Measurements from ENCODE around the gene BNC1. TPM values are rescaled to one million over a fixed set of nuclear protein-coding genes. Genes with fewer than 3 reads are reported as not detected.

BNC1 gene
- polyA plus RNA-seq, 1 of the 3 experiments (the other 2 are of a cell fraction) = not detected

DNA sequence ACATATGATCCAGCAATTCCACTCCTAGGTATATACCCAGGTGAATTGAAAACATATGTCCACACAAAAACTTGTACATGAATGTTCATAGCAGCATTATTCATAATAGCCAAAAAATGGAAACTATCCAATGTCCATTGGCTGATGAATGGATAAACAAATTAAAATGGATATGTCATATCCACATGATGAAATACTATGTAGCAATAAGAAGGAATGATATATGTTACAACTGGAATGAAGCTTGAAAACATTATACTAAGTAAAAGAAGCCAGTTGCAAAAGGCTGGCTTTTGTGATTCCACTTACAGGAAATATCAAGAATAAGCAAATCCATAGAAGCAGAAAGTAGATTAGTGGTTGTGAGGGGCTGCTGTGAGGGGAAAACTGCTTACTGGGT is 33.7 kb downstream of the BNC1 start:
- DNase-seq = no peak
- CTCF ChIA-PET = interaction anchor here (6.2 to 6.5 kb wide), 2 partner anchors 187 to 310 kb away, joined by 69 to 79 read pairs; no protein-coding TSS in a partner anchor
- H4K20me1 ChIP-seq (ENCODE audit: insufficient read depth) = no peaks in the 10 kb centered on the region

DNA sequence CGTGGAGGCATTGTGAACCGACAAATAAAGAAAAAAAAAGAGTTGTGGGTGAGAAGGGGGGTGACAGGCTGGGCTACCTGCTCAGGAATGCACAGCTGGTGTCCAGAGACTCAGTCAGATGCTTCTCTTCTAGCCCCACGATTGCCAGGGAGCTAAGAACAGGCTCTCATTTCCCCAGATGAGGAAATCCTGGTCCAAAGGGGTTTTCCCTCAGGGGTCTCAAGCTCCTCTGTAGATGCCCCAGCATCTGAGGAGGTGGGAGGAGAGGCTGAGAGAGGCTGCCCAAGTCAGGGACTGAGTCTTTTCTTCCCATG is 35.5 kb downstream of the BNC1 start:
- Histone ChIP-seq H3K4me1 (ENCODE audit: control insufficient read depth in 1 of 2, insufficient read depth in 2 of 2, low read depth in 1 of 2, low read length in 1 of 2) (peaks cover 0 to 2% of the 10 kb centered on the region in 2 experiments; a peak in 1 of 4 replicates), H4K20me1 (ENCODE audit: insufficient read depth) (no peaks in the 10 kb centered on the region), H3K4me3 (ENCODE audit: low read depth in 2 of 2, low read length in 1 of 2) (no peak overlapping the region), H3K79me2 (ENCODE audit: insufficient read depth) (no peaks in the 10 kb centered on the region), H3K9ac (no peak overlapping the region), H3K4me2 (no peak overlapping the region), H3F3A (replicated peaks; ENCODE audit: insufficient read depth) (no peaks in the 10 kb centered on the region), H3K36me3 (replicated peaks in 1 of 2; ENCODE audit: control insufficient read depth in 1 of 2, insufficient read depth in 2 of 2, low read length in 1 of 2) (no peaks in the 10 kb centered on the region), H3K27me3 (ENCODE audit: insufficient read depth) (peaks cover 23% of the 10 kb centered on the region), H3K27ac (ENCODE audit: low read depth in 2 of 2, low read length in 1 of 2) (no peak overlapping the region), H2AFZ (ENCODE audit: low read depth) (no peak overlapping the region), H3K9me3 (no peaks in the 10 kb centered on the region), H3K9me2 (no peaks in the 10 kb centered on the region)
- WGBS (ENCODE audit: low lambda C conversion rate) = 10% methylated on average over 3 of the region's 3 CpGs
- CTCF ChIA-PET = interaction anchor here (0.6 to 6.5 kb wide), 55 partner anchors 9 to 757 kb away, joined by 3 to 79 read pairs (median 5); partner anchors contain the start of genes BTBD1, HDGFL3 and SH3GL3
- DNase-seq = no peak
- POLR2A ChIA-PET = no interaction called here
- TF ChIP-seq POLR2AphosphoS5 (IDR thresholded peaks at IDR 0.05; ENCODE audit: low read depth, low read length) (no peak), SIN3A (IDR thresholded peaks at IDR 0.05; ENCODE audit: borderline replicate concordance, low read depth, low read length) (no peak), MXI1 (IDR thresholded peaks at IDR 0.05; ENCODE audit: low read depth, low read length) (no peak), TAF1 (IDR thresholded peaks at IDR 0.05; ENCODE audit: borderline replicate concordance, low read depth, low read length) (no peak), GATA2 (CRISPR knock-in tag; IDR thresholded peaks at IDR 0.05) (no peak), RFX5 (IDR thresholded peaks at IDR 0.05; ENCODE audit: low read length) (no peak), FOXM1 (IDR thresholded peaks at IDR 0.05; ENCODE audit: low read depth) (no peak), RAD21 (IDR thresholded peaks at IDR 0.05; ENCODE audit: low read length) (no peak)
- TF ChIP-seq, protein P1, sequence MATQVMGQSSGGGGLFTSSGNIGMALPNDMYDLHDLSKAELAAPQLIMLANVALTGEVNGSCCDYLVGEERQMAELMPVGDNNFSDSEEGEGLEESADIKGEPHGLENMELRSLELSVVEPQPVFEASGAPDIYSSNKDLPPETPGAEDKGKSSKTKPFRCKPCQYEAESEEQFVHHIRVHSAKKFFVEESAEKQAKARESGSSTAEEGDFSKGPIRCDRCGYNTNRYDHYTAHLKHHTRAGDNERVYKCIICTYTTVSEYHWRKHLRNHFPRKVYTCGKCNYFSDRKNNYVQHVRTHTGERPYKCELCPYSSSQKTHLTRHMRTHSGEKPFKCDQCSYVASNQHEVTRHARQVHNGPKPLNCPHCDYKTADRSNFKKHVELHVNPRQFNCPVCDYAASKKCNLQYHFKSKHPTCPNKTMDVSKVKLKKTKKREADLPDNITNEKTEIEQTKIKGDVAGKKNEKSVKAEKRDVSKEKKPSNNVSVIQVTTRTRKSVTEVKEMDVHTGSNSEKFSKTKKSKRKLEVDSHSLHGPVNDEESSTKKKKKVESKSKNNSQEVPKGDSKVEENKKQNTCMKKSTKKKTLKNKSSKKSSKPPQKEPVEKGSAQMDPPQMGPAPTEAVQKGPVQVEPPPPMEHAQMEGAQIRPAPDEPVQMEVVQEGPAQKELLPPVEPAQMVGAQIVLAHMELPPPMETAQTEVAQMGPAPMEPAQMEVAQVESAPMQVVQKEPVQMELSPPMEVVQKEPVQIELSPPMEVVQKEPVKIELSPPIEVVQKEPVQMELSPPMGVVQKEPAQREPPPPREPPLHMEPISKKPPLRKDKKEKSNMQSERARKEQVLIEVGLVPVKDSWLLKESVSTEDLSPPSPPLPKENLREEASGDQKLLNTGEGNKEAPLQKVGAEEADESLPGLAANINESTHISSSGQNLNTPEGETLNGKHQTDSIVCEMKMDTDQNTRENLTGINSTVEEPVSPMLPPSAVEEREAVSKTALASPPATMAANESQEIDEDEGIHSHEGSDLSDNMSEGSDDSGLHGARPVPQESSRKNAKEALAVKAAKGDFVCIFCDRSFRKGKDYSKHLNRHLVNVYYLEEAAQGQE (IDR thresholded peaks at IDR 0.05; ENCODE audit: low read depth, low read length) = no peak
- TF ChIP-seq, protein P2, sequence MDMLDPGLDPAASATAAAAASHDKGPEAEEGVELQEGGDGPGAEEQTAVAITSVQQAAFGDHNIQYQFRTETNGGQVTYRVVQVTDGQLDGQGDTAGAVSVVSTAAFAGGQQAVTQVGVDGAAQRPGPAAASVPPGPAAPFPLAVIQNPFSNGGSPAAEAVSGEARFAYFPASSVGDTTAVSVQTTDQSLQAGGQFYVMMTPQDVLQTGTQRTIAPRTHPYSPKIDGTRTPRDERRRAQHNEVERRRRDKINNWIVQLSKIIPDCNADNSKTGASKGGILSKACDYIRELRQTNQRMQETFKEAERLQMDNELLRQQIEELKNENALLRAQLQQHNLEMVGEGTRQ (IDR thresholded peaks at IDR 0.05; ENCODE audit: borderline replicate concordance, low read depth, low read length) = no peak
- TF ChIP-seq, protein P3, sequence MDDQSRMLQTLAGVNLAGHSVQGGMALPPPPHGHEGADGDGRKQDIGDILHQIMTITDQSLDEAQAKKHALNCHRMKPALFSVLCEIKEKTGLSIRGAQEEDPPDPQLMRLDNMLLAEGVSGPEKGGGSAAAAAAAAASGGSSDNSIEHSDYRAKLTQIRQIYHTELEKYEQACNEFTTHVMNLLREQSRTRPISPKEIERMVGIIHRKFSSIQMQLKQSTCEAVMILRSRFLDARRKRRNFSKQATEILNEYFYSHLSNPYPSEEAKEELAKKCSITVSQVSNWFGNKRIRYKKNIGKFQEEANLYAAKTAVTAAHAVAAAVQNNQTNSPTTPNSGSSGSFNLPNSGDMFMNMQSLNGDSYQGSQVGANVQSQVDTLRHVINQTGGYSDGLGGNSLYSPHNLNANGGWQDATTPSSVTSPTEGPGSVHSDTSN (IDR thresholded peaks at IDR 0.05) = no peak
- TF ChIP-seq, protein P4, sequence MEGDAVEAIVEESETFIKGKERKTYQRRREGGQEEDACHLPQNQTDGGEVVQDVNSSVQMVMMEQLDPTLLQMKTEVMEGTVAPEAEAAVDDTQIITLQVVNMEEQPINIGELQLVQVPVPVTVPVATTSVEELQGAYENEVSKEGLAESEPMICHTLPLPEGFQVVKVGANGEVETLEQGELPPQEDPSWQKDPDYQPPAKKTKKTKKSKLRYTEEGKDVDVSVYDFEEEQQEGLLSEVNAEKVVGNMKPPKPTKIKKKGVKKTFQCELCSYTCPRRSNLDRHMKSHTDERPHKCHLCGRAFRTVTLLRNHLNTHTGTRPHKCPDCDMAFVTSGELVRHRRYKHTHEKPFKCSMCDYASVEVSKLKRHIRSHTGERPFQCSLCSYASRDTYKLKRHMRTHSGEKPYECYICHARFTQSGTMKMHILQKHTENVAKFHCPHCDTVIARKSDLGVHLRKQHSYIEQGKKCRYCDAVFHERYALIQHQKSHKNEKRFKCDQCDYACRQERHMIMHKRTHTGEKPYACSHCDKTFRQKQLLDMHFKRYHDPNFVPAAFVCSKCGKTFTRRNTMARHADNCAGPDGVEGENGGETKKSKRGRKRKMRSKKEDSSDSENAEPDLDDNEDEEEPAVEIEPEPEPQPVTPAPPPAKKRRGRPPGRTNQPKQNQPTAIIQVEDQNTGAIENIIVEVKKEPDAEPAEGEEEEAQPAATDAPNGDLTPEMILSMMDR (IDR thresholded peaks at IDR 0.05) = no peak

More for the DNA sequence above, 33.7 kb downstream of the BNC1 start:
- Histone ChIP-seq H3F3A (replicated peaks; ENCODE audit: insufficient read depth) (no peaks in the 10 kb centered on the region), H3K27ac (ENCODE audit: low read depth in 2 of 2, low read length in 1 of 2) (no peak overlapping the region), H3K4me2 (no peak overlapping the region), H3K9me2 (no peaks in the 10 kb centered on the region), H2AFZ (ENCODE audit: low read depth) (no peak overlapping the region), H3K4me1 (ENCODE audit: control insufficient read depth in 1 of 2, insufficient read depth in 2 of 2, low read depth in 1 of 2, low read length in 1 of 2) (peaks cover 0 to 2% of the 10 kb centered on the region in 2 experiments; a peak in 1 of 4 replicates), H3K9me3 (no peaks in the 10 kb centered on the region), H3K4me3 (ENCODE audit: low read depth in 2 of 2, low read length in 1 of 2) (no peak overlapping the region), H3K9ac (no peak overlapping the region), H3K27me3 (ENCODE audit: insufficient read depth) (peaks cover 23% of the 10 kb centered on the region), H3K79me2 (ENCODE audit: insufficient read depth) (no peaks in the 10 kb centered on the region), H3K36me3 (replicated peaks in 1 of 2; ENCODE audit: control insufficient read depth in 1 of 2, insufficient read depth in 2 of 2, low read length in 1 of 2) (no peaks in the 10 kb centered on the region)
- POLR2A ChIA-PET = no interaction called here
- TF ChIP-seq EZH2phosphoT487 (IDR thresholded peaks at IDR 0.05; ENCODE audit: borderline replicate concordance, low read depth) = no peak
- TF ChIP-seq, protein P5, sequence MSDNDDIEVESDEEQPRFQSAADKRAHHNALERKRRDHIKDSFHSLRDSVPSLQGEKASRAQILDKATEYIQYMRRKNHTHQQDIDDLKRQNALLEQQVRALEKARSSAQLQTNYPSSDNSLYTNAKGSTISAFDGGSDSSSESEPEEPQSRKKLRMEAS (IDR thresholded peaks at IDR 0.05; ENCODE audit: low read depth) = no peak
- TF ChIP-seq POLR2AphosphoS5 (IDR thresholded peaks at IDR 0.05; ENCODE audit: low read depth, low read length) = no peak
- no peak for TF ChIP-seq FOXJ3 (CRISPR knock-in tag; IDR thresholded peaks at IDR 0.05)

All from SK-N-SH (cell line).